GM21529 (cell line): ENCODE data around the gene SLC10A3.

Experiments
- ATAC-seq: cut with Tn5 transposase; IDR thresholded peaks from one replicate; pipeline ENCODE4 v1.9.1; 2021; ENCODE audit not compliant: unreplicated experiment

SLC10A3 gene

GRCh38 chrX:154484255-154485149 lies 5.9 kb downstream of the SLC10A3 start:
- no peak for ATAC-seq

- no peak for ATAC-seq
Measured at GRCh38 chrX:154483325-154483724, 7.1 kb downstream of the SLC10A3 start.

GRCh38 chrX:154482786-154483185 lies 7.6 kb downstream of the SLC10A3 start:
- ATAC-seq, result no peak

- no peak for ATAC-seq
Measured at GRCh38 chrX:154481911-154482601, 8.4 kb downstream of the SLC10A3 start.

- ATAC-seq, result no peak
Measured at GRCh38 chrX:154481195-154481594, 9.2 kb downstream of the SLC10A3 start.

GRCh38 chrX:154478728-154479622 lies 11.5 kb downstream of the SLC10A3 start, which contains the start of gene LAGE3:
LAGE3 (minus strand) TSS chrX:154479281; CDS start chrX:154478915, 366 bp downstream.
- peak; percentile 89 for ATAC-seq

- no peak for ATAC-seq
Measured at GRCh38 chrX:154477891-154478477, 12.4 kb downstream of the SLC10A3 start.

- ATAC-seq, result no peak
Measured at GRCh38 chrX:154476821-154477220, 13.6 kb downstream of the SLC10A3 start.

- ATAC-seq, result no peak
Measured at GRCh38 chrX:154473683-154474082, 16.7 kb downstream of the SLC10A3 start.

GRCh38 chrX:154472685-154473632 lies 17.5 kb downstream of the SLC10A3 start:
- ATAC-seq, result no peak

GRCh38 chrX:154471839-154472684 lies 18.4 kb downstream of the SLC10A3 start:
- no peak for ATAC-seq

GRCh38 chrX:154470914-154471568 lies 19.4 kb downstream of the SLC10A3 start:
- ATAC-seq, result no peak

- no peak for ATAC-seq
Measured at GRCh38 chrX:154470434-154470833, 20.0 kb downstream of the SLC10A3 start.

- ATAC-seq, result no peak
Measured at GRCh38 chrX:154469880-154470279, 20.5 kb downstream of the SLC10A3 start.

GRCh38 chrX:154469114-154469513 lies 21.3 kb downstream of the SLC10A3 start:
- no peak for ATAC-seq

- ATAC-seq, result no peak
Measured at GRCh38 chrX:154468217-154468616, 22.2 kb downstream of the SLC10A3 start.

- ATAC-seq, result no peak
Measured at GRCh38 chrX:154467556-154467955, 22.9 kb downstream of the SLC10A3 start.

- ATAC-seq, result no peak
Measured at GRCh38 chrX:154466907-154467306, 23.5 kb downstream of the SLC10A3 start.
